Measurements from ENCODE around the gene FGF22. TPM values are rescaled to one million over a fixed set of nuclear protein-coding genes. Genes with fewer than 3 reads are reported as not detected.
A peak's percentile ranks its signal among the peaks of the same experiment; 100 is the strongest.

The FGF22 gene
- not detected in 2 replicates for total RNA-seq

DNA sequence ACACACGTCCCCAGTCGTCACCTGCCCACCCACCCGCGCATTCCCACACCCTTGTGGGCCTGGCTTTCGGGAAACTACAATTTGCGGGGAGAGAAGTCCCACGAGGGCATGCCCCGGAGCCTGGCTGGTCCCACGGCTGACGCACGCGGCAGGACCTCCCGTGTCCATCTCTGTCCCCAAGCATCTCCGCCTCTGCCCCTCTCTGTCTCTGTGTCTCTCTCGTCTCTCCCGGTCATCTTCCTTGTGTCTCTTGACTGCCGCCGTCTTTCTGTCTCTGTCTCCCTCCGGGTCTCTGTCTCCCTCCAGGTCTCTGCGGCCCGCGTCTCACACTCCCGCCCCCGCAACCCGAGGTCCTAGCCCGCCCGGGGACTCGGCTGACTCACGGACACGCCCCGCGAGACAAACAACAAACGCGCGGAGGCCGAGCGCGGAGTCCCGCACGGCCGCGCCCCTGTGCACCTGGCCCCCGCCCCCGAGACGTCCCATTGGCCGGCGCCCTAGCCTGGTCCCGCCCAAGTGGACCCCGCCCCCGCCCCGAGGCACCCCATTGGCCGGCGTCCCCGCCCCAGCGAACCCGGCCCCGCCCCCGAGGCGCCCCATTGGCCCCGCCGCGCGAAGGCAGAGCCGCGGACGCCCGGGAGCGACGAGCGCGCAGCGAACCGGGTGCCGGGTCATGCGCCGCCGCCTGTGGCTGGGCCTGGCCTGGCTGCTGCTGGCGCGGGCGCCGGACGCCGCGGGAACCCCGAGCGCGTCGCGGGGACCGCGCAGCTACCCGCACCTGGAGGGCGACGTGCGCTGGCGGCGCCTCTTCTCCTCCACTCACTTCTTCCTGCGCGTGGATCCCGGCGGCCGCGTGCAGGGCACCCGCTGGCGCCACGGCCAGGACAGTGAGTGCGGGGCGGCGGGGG, at the start of gene FGF22:
Gene FGF22, plus strand, starts transcription at position 627 of the 908 bp plus-strand sequence. Its CDS starts 47 bp downstream, at position 674.
- peak within 1 kb of the TSS; percentile 24 for H3K4me3 ChIP-seq (ENCODE audit: low read depth, low read length)
- H3K27me3 ChIP-seq (ENCODE audit: control insufficient read depth, insufficient read depth, low read length) = no peaks in the 10 kb centered on the region
- DNase-seq (ENCODE audit: low read depth) = peak; percentile 58
- no peak for FAIRE-seq
- TF ChIP-seq, protein P1, sequence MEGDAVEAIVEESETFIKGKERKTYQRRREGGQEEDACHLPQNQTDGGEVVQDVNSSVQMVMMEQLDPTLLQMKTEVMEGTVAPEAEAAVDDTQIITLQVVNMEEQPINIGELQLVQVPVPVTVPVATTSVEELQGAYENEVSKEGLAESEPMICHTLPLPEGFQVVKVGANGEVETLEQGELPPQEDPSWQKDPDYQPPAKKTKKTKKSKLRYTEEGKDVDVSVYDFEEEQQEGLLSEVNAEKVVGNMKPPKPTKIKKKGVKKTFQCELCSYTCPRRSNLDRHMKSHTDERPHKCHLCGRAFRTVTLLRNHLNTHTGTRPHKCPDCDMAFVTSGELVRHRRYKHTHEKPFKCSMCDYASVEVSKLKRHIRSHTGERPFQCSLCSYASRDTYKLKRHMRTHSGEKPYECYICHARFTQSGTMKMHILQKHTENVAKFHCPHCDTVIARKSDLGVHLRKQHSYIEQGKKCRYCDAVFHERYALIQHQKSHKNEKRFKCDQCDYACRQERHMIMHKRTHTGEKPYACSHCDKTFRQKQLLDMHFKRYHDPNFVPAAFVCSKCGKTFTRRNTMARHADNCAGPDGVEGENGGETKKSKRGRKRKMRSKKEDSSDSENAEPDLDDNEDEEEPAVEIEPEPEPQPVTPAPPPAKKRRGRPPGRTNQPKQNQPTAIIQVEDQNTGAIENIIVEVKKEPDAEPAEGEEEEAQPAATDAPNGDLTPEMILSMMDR (IDR thresholded peaks at IDR 0.05; ENCODE audit: insufficient read depth, low read length, severe bottlenecking) = no peak
- H3K36me3 ChIP-seq (ENCODE audit: control insufficient read depth, insufficient read depth, low read length) = no peaks in the 10 kb centered on the region

DNA sequence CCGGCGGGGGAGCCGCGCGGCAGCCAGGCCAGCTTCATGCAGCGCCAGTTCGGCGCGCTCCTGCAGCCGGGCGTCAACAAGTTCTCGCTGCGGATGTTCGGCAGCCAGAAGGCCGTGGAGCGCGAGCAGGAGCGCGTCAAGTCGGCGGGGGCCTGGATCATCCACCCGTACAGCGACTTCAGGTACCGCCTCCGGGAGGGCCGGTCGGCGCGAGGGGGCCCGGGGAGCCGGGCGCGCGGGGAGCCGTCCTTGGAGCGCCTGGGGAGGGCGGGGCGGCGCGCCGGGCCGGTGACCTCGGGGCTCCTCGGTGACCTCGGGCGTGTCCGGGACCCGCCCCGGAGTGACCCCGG, 49.3 kb upstream of the FGF22 start:
- DNase-seq (ENCODE audit: low read depth) = no peak
- no peak overlapping the region for H3K4me3 ChIP-seq (ENCODE audit: low read depth, low read length)
- H3K36me3 ChIP-seq (ENCODE audit: control insufficient read depth, insufficient read depth, low read length) = no peaks in the 10 kb centered on the region
- peaks cover 7% of the 10 kb centered on the region for H3K27me3 ChIP-seq (ENCODE audit: control insufficient read depth, insufficient read depth, low read length)
- TF ChIP-seq, protein P1 (IDR thresholded peaks at IDR 0.05; ENCODE audit: insufficient read depth, low read length, severe bottlenecking) = no peak
- no peak for FAIRE-seq

DNA sequence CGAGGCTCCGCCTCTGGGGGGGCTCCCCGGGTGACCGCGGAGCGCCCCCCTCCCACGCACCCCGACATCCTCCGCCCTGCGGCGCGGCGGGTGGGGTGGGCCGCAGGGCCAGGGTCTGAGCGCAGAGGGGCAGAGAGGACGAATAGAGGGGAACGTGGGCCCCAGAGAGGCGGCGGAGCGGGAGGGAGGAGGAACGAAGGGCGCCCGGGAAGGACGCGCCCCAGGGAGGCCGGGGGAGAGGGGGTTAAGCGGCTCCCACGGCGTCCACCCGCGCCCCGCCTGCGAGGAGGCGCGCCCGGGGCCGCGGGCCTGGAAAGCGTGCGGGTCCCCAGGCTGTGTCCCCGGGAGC, 49.0 kb upstream of the FGF22 start:
- DNase-seq (ENCODE audit: low read depth) = no peak
- Histone ChIP-seq H3K36me3 (ENCODE audit: control insufficient read depth, insufficient read depth, low read length) (no peaks in the 10 kb centered on the region), H3K27me3 (ENCODE audit: control insufficient read depth, insufficient read depth, low read length) (peaks cover 7% of the 10 kb centered on the region), H3K4me3 (ENCODE audit: low read depth, low read length) (no peak overlapping the region)
- TF ChIP-seq, protein P1 (IDR thresholded peaks at IDR 0.05; ENCODE audit: insufficient read depth, low read length, severe bottlenecking) = no peak
- FAIRE-seq = no peak

DNA sequence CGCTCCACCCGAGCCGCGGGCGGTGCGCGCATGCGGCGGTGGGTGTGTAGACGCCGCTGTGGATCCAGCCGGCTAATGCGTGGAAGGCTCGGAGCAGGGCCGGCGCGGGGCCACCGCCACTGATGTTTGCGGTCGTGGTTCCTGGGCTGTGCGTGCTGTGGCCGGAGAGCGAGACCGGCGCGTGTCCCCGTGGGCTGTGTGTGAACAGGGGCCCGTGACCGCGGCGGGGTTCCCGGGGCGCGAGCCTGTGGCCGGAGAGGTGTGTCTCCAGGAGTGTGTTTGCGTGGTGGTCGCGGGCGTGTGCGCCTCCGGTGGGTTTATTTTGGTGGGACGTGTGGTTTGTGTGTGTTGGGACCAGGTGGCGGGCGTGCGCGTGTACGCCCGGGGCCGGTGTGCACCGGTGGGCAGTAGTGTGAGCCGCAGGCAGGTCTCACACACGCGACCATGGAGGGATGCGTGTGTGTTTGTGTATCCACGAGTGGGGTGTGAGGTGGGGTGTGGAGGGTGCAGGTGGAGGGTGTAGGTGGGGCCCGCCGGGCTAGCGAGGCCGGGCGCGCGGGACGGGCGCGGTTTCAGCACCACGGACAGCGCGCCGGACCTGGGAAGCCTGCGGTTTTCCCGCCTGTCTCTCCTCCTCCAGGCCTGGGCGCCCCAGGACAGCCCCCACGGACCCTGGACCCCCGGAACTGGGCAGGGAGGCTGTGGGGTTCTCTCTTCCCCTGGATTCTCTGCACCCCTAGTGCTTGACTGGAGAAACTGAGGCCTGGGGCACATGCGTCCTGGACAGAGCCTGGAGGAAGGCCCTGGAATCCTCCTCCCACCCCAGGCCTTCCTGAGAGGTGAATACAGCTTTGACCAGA, 48.4 kb upstream of the FGF22 start:
- Histone ChIP-seq H3K36me3 (ENCODE audit: control insufficient read depth, insufficient read depth, low read length) (no peaks in the 10 kb centered on the region), H3K27me3 (ENCODE audit: control insufficient read depth, insufficient read depth, low read length) (peaks cover 7% of the 10 kb centered on the region), H3K4me3 (ENCODE audit: low read depth, low read length) (no peak overlapping the region)
- no peak for FAIRE-seq
- no peak for DNase-seq (ENCODE audit: low read depth)
- TF ChIP-seq, protein P1 (IDR thresholded peaks at IDR 0.05; ENCODE audit: insufficient read depth, low read length, severe bottlenecking) = no peak

DNA sequence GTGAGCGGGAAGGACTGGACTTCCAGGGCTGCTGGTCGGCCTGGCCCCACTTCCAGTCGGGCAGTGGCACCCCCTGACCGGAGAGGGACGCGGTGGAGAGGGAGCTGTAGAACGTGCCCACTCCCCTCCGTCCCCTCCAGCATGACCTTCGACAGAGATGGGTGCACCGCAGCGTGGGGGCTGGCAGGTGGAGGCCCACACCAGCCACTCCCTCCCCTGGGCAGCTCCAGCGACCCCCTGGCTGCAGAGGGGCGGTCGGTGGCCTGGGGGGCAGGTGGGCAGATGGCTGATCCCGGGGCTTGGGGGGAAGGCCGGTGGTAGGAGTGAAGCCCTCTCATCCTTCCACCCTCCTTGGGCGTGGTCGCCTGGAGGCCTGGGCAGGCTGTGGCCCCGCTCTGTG, 47.6 kb upstream of the FGF22 start:
- H3K4me3 ChIP-seq (ENCODE audit: low read depth, low read length) = no peak overlapping the region
- peaks cover 7% of the 10 kb centered on the region for H3K27me3 ChIP-seq (ENCODE audit: control insufficient read depth, insufficient read depth, low read length)
- TF ChIP-seq, protein P1 (IDR thresholded peaks at IDR 0.05; ENCODE audit: insufficient read depth, low read length, severe bottlenecking) = no peak
- H3K36me3 ChIP-seq (ENCODE audit: control insufficient read depth, insufficient read depth, low read length) = no peaks in the 10 kb centered on the region
- DNase-seq (ENCODE audit: low read depth) = no peak
- no peak for FAIRE-seq
